Thoracic aorta (tissue), 2 donors: ENCODE measurements around the gene HOXB6. TPM values are rescaled to one million over a fixed set of nuclear protein-coding genes. Genes with fewer than 3 reads are reported as not detected.

Experiments used
- ATAC-seq: fragments of 150-250 bp; one replicate; pipeline ENCODE4 v1.8.0; 2017; ENCODE audit warnings: low read depth; ENCODE audit not compliant: insufficient number of reproducible peaks, low FRiP score
- DNase-seq: peaks from one replicate; pipeline ENCODE4 v3.0.0-alpha.2; 2020; ENCODE audit warnings: low spot score
- H3K27ac ChIP-seq, 2 donors: fragments of 200-600 bp; sonication (generic); 1 replicate in 1 of 2; 2 replicates in 1 of 2; pipeline ENCODE4 v1.5.1; 2016; ENCODE audit warnings: mild to moderate bottlenecking in 2 of 2, moderate library complexity in 2 of 2
- H3K27me3 ChIP-seq: fragments of 200-600 bp; sonication (generic); replicated peaks from 2 replicates; pipeline ENCODE4 v1.6.0; 2016; ENCODE audit warnings: mild to moderate bottlenecking; ENCODE audit not compliant: insufficient read depth
- H3K36me3 ChIP-seq: fragments of 200-600 bp; sonication (generic); one replicate; pipeline ENCODE4 v1.5.1; 2016
- H3K4me1 ChIP-seq, 2 donors: fragments of 200-600 bp; sonication (generic); 1 replicate in 1 of 2; 2 replicates in 1 of 2; pipeline versions ENCODE4 v1.5.1 to v1.6.0; 2016; ENCODE audit warnings: low read depth in 2 of 2, mild to moderate bottlenecking in 1 of 2; ENCODE audit not compliant: control insufficient read depth in 1 of 2
- H3K4me3 ChIP-seq: fragments of 200-600 bp; sonication (generic); 2 replicates; pipeline ENCODE4 v1.5.1; 2016; ENCODE audit warnings: mild to moderate bottlenecking
- H3K9me3 ChIP-seq: fragments of 200-600 bp; sonication (generic); 2 replicates; pipeline ENCODE4 v1.5.1; 2016
- total RNA-seq, 2 donors: library from RNA; depleted of rRNA; stranded (reverse); fragments of >200 nt; gene quantifications; one replicate each; pipeline versions ENCODE4 v1.1.0 to v1.2.3, GENCODE V29; 2016
- TF ChIP-seq, protein P1 (sequence below): fragments of 200-600 bp; sonication (generic); IDR thresholded peaks from one replicate; pipeline ENCODE4 v1.5.1; 2019; ENCODE audit warnings: antibody characterized with exemption

HOXB6 gene
- total RNA-seq, 2 donors from 2014 or later: 4.2 to 9.9 TPM

DNA sequence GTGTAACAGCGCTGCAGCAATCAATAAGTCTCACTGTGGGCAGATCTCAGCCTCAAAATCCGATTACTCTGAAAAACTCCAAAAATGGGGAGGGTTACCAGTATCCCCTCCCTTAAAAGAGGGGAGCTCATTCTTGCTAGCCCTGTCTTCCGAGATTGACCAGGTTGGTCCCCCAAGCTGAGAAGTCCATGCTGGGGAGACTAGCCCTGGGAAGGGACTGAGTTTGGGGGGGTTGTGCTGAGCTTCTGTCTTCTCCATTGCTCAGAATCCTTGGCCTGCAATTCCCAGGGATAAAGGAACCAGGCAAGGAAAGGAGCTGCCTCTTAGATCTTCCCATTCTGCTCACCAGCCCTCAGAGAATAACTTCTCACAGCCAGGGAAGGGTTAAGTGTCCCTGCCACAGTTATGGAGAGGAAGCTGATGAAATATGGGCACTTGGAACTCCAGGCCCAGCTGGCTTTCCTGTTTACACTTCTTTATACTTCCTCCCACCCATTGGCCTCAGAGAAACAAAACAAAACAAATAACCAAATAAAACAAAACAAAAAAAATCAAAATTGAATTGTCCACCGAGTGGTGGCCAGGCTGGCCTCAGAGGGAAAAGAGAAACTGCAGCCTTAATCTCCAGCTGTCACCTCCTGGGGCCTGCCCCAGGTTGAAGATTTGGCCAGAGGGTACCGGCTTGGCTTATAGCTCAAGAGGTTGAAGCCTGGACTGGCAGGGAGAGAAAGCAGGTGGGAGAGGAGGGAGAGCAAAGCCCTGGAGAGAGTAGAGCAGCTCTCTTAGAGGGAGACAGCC, 17.3 kb downstream of the HOXB6 start:
- H3K4me3 ChIP-seq: no peak overlapping the region
- peak overlapping the region in 1 of 2 donors; percentile 25 for H3K27ac ChIP-seq
- DNase-seq (no peak), ATAC-seq (no peak)
- H3K4me1 ChIP-seq: peaks cover 19 to 31% of the 10 kb centered on the region in 2 donors
- H3K9me3 ChIP-seq: no peaks in the 10 kb centered on the region
- TF ChIP-seq, protein P1, sequence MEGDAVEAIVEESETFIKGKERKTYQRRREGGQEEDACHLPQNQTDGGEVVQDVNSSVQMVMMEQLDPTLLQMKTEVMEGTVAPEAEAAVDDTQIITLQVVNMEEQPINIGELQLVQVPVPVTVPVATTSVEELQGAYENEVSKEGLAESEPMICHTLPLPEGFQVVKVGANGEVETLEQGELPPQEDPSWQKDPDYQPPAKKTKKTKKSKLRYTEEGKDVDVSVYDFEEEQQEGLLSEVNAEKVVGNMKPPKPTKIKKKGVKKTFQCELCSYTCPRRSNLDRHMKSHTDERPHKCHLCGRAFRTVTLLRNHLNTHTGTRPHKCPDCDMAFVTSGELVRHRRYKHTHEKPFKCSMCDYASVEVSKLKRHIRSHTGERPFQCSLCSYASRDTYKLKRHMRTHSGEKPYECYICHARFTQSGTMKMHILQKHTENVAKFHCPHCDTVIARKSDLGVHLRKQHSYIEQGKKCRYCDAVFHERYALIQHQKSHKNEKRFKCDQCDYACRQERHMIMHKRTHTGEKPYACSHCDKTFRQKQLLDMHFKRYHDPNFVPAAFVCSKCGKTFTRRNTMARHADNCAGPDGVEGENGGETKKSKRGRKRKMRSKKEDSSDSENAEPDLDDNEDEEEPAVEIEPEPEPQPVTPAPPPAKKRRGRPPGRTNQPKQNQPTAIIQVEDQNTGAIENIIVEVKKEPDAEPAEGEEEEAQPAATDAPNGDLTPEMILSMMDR: no peak
- no peaks in the 10 kb centered on the region for H3K27me3 ChIP-seq
- H3K36me3 ChIP-seq: no peaks in the 10 kb centered on the region

DNA sequence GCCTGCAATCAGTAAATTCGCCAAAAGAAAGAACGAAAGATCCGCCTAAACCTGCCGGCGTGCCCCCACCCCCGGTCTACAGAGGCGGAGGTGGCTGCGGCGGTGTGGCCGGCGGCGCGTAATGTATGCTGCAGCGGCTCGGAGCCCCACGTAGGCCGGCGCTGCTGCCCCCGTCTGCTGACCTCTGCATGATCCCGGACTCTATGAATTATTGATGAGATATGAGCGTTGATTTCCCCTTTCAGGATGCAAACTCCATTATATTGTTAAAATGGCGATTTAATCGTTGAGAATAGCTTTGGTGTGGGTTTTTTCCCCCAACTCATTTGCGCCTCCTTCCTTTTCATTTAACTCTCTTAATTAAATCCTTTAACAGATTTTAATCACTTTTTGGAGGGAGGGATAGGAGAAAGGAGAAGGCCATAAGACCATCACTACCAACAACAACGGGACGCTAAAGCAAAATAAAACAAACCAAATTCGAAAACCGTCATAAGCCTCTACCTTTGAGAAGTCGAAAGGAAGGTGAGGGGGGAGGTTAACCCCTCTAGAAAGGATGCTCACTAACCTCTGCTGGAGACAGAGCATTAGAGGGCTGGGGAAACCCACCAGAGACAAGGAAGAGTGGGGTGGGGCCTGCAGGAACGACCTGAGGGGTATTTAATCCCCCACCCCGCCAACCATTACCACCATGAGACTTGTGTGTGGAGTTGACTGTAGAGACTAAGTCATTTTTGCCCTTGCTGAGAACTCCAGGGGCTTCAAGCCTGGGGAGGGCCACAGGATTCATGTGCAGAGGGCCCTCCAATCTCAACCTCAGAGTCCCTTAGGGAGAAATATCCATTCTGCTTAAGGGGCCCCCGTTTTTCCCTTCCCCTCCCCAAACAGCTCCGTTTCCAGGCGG, 18.2 kb downstream of the HOXB6 start:
- no peak for ATAC-seq
- TF ChIP-seq, protein P1: no peak
- H3K4me3 ChIP-seq: peak overlapping the region; percentile 94

DNA sequence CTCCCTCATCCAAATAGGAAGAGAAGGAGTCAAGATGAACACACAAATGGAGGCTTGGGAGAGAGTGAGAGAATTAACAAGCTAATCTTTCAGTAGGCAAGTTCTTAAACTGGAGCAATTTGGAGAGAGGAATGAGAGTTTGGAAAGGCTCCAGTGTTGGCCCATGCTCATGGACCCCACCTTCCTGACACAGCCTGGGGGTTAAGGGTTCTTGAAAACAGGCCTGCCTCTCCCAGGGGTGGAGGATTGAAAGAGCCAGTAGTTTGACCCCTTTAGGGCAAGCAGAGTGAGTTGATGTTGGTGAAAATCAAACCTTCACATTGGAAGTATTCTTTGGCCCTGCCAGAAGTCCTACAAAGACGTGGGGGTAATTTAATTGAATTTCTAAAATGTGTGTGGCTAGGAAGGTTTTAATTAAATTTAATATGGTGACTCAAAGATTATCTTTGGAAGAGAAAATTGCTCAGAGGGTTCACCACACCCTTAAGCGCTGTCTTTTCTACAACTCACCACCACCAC, 20.5 kb downstream of the HOXB6 start:
- ATAC-seq (no peak), DNase-seq (no peak)
- H3K27ac ChIP-seq: peak overlapping the region; percentile 13 to 16
- no peaks in the 10 kb centered on the region for H3K27me3 ChIP-seq
- TF ChIP-seq, protein P1: no peak
- no peaks in the 10 kb centered on the region for H3K36me3 ChIP-seq
- no peaks in the 10 kb centered on the region for H3K9me3 ChIP-seq
- peaks cover 19 to 42% of the 10 kb centered on the region in 2 donors for H3K4me1 ChIP-seq
- H3K4me3 ChIP-seq: no peak overlapping the region

More for the DNA sequence above, 18.2 kb downstream of the HOXB6 start:
- Histone ChIP-seq H3K4me1 (peaks cover 19 to 33% of the 10 kb centered on the region in 2 donors), H3K9me3 (no peaks in the 10 kb centered on the region), H3K27me3 (no peaks in the 10 kb centered on the region), H3K27ac (peak overlapping the region; percentile 73 to 87), H3K36me3 (no peaks in the 10 kb centered on the region)
- no peak for DNase-seq

DNA sequence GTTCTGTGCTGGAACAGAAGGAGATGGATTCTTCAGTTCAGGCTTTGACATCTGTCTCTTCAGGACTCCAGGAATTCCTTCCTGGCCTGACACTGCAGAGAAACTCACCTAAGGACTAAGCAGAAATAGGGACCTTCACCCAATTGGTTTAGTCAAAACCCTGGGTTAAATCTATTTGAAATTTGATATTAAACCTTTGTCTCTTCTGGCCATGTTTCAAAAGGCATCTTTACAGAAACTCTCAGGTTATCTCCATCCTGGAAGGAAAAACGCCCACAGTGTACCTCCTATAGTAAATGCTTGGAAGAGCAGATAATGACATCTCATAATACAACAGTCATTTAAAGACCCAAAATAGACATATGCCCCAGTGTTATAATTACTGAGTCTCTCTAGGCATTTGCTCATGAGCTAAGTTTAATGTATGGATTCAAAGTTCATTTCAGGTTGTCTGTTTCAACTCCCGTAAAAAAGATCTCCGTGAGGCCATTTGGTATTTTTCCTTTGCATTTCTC, 21.0 kb downstream of the HOXB6 start:
- no peak for ATAC-seq
- TF ChIP-seq, protein P1: no peak
- Histone ChIP-seq H3K36me3 (no peaks in the 10 kb centered on the region), H3K27me3 (no peaks in the 10 kb centered on the region), H3K9me3 (no peaks in the 10 kb centered on the region), H3K27ac (peak overlapping the region; percentile 82 to 97), H3K4me1 (peaks cover 19 to 47% of the 10 kb centered on the region in 2 donors), H3K4me3 (no peak overlapping the region)
- no peak for DNase-seq

DNA sequence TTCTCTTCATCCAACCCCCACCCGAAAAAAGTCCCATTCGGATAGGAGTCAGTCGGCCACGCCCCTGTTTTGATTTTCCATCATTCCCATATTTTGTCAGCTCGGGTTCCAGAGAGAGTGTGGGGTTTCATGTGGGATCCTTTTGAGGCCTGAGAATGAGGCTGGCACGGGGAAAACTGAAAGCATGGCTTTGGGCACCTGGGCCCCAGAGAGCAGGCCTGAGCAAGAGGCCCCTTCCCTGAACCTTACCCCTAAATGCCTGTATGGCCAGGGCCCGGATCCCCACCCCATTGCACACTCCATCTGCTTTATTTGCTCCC, 22.1 kb downstream of the HOXB6 start:
- no peaks in the 10 kb centered on the region for H3K9me3 ChIP-seq
- H3K4me1 ChIP-seq: peaks cover 19 to 49% of the 10 kb centered on the region in 2 donors
- peak overlapping the region; percentile 72 for H3K4me3 ChIP-seq
- no peaks in the 10 kb centered on the region for H3K36me3 ChIP-seq
- DNase-seq: no peak
- H3K27ac ChIP-seq: peak overlapping the region; percentile 82 to 97
- no peaks in the 10 kb centered on the region for H3K27me3 ChIP-seq
- no peak for ATAC-seq
- TF ChIP-seq, protein P1: no peak
